ENCODE measurements around the gene THRA.

Gene THRA

DNA sequence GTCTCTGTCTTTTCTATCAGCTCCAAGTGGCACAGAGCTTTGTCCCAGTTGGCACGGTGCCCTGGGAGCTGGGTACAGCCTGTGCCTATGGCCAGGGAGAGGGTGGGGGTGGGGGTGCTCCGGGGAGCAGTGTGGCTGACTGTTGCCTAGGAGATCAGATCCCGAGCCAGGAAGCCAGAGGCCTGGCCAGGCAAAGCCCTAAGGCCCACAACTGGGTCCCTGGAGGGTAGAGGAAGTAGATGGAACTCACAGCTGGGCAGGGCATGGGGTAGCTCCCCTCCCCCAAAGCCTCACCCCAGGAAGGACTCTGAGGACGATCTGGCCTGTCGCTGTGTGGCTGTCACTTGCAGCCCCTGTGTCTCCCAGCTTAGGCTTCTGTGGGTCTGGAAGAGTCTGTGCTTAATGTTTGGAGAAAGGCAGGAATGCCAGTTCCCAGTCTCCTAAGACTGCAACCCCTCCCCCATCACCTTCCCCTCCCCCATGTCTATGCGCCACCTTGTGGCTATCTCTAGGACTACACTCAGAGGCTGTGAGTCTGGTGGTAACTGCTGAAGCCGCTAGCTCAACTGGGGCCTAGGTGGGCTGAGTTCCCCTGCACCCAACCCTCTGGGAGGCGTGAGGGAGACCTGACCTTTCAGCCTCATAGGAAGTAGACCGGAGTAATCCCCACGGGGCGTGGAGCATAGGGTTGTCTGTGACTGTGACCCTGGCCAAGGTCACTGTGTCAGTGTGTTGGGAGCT is 12.6 kb downstream of the THRA start:
- TF ChIP-seq SP1 (IDR thresholded peaks at IDR 0.05) (no peak), LEF1 (IDR thresholded peaks at IDR 0.05; ENCODE audit: borderline replicate concordance) (no peak), FOXM1 (IDR thresholded peaks at IDR 0.05; ENCODE audit: borderline replicate concordance) (no peak), HDGF (IDR thresholded peaks at IDR 0.05; ENCODE audit: borderline replicate concordance) (no peak), CTBP1 (IDR thresholded peaks at IDR 0.05; ENCODE audit: borderline replicate concordance) (no peak), FOXA1 (IDR thresholded peaks at IDR 0.05) (no peak), ARNT (IDR thresholded peaks at IDR 0.05) (no peak), NFRKB (IDR thresholded peaks at IDR 0.05) (no peak), ELF4 (IDR thresholded peaks at IDR 0.05) (no peak), SUZ12 (IDR thresholded peaks at IDR 0.05) (no peak), L3MBTL2 (conservative IDR thresholded peaks at IDR 0.05) (no peak), ZNF384 (IDR thresholded peaks at IDR 0.05) (no peak), TARDBP (IDR thresholded peaks at IDR 0.05) (no peak), BHLHE40 (IDR thresholded peaks at IDR 0.05; ENCODE audit: borderline replicate concordance) (no peak)
- TF ChIP-seq, protein P1, sequence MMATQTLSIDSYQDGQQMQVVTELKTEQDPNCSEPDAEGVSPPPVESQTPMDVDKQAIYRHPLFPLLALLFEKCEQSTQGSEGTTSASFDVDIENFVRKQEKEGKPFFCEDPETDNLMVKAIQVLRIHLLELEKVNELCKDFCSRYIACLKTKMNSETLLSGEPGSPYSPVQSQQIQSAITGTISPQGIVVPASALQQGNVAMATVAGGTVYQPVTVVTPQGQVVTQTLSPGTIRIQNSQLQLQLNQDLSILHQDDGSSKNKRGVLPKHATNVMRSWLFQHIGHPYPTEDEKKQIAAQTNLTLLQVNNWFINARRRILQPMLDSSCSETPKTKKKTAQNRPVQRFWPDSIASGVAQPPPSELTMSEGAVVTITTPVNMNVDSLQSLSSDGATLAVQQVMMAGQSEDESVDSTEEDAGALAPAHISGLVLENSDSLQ (IDR thresholded peaks at IDR 0.05) = no peak
- peak; percentile 57 for DNase-seq (ENCODE audit: extremely low spot score)
- CTCF ChIA-PET = interaction anchor here (0.5 to 3.2 kb wide), 21 partner anchors 10 to 116 kb away, joined by 3 to 45 read pairs (median 5); partner anchors contain the start of genes MED24 and NR1D1
- POLR2A ChIA-PET = interaction anchor here (0.9 to 2.0 kb wide), 12 partner anchors 9 to 116 kb away, joined by 3 to 10 read pairs (median 4); partner anchors contain the start of genes CASC3, CSF3, MED24 and NR1D1

DNA sequence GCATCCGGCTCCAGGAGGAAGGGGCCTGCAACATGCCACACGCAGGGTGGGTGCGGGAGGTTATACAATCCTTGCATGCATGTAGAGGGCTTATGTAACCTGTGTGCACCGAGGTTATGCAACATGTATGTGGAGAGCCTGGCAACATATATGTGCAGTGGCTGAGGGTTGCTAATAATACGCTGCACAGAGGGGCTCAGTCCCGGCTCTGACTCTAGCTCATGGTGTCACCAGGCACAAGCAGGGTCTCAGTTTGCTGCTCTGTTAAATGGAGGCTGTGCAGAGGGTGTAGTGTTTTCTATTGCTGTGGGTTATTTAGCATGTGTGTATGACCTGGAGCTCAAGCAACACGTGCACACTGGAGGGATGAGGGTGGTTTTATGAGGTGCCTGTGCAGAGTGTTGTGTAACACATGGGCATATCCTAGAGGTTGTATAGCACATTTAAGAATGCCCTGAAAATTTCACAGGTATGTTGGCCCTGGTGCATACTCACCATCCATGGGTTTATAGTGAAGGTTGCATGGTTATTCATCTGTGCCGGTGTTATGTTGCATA is 13.3 kb downstream of the THRA start:
- TF ChIP-seq, protein P1 (IDR thresholded peaks at IDR 0.05) = no peak
- CTCF ChIA-PET = interaction anchor here (0.5 to 3.2 kb wide), 14 partner anchors 9 to 66 kb away, joined by 3 to 45 read pairs (median 10); partner anchors contain the start of genes MED24 and NR1D1
- DNase-seq (ENCODE audit: extremely low spot score) = no peak
- POLR2A ChIA-PET = interaction anchor here (0.9 to 2.0 kb wide), 12 partner anchors 10 to 117 kb away, joined by 3 to 10 read pairs (median 4); partner anchors contain the start of genes CASC3, CSF3, MED24 and NR1D1

DNA sequence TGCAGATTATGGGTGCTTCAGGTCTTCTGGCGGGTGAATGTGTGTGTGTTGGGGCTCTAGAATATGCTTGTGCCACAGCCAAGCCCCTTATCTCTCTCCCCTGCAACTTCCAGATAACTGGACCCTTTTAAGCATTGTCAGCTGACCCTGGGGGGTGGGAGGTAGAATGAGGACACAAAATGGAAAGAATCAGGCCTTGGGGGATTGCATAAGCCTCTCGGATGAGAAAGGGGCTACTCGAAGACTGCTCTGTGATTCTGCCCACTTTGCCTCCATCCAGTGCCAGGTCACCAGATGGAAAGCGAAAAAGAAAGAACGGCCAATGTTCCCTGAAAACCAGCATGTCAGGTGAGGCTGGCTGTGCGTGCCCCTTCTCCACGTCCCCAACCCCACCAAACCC is 13.8 kb downstream of the THRA start:
- POLR2A ChIA-PET = interaction anchor here (0.9 to 2.0 kb wide), 3 partner anchors 24 to 118 kb away, joined by 3 to 8 read pairs (median 3); partner anchors contain the start of genes CASC3 and NR1D1
- DNase-seq (ENCODE audit: extremely low spot score) = no peak
- TF ChIP-seq FOXM1 (IDR thresholded peaks at IDR 0.05; ENCODE audit: borderline replicate concordance) (no peak), L3MBTL2 (conservative IDR thresholded peaks at IDR 0.05) (no peak), FOXK2 (IDR thresholded peaks at IDR 0.05) (no peak), ELF4 (IDR thresholded peaks at IDR 0.05) (no peak), CTBP1 (IDR thresholded peaks at IDR 0.05; ENCODE audit: borderline replicate concordance) (no peak), LEF1 (IDR thresholded peaks at IDR 0.05; ENCODE audit: borderline replicate concordance) (no peak)
- CTCF ChIA-PET = interaction anchor here (0.8 to 3.2 kb wide), 7 partner anchors 9 to 66 kb away, joined by 3 to 45 read pairs (median 15); partner anchors contain the start of gene NR1D1

DNA sequence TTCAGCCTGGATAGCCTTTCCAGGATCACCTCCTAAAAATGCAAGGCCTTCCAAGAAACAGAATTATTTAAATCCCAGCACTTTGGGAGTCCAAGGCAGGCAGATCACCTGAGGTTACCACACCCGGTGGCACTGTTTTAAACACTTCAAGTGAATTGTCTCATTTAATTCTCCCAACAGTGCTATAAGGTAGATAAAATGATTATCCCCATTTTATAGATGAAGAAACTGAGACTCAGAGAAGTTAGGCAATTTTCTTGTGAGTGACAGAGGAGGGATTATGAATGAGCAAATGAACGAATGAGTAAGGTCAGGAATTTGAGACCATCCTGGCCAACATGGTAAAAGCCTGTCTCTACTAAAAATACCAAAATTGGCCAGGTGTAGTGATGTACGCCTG is 16.8 kb downstream of the THRA start:
- TF ChIP-seq SUZ12 (IDR thresholded peaks at IDR 0.05) = no peak
- TF ChIP-seq ELF4 (IDR thresholded peaks at IDR 0.05) = no peak
- TF ChIP-seq FOXA1 (IDR thresholded peaks at IDR 0.05) = no peak
- TF ChIP-seq FOXM1 (IDR thresholded peaks at IDR 0.05; ENCODE audit: borderline replicate concordance) = no peak
- TF ChIP-seq BHLHE40 (IDR thresholded peaks at IDR 0.05; ENCODE audit: borderline replicate concordance) = no peak
- TF ChIP-seq FOXK2 (IDR thresholded peaks at IDR 0.05) = no peak
- TF ChIP-seq ARNT (IDR thresholded peaks at IDR 0.05) = no peak
- TF ChIP-seq ZNF384 (IDR thresholded peaks at IDR 0.05) = no peak
- no peak for TF ChIP-seq CTBP1 (IDR thresholded peaks at IDR 0.05; ENCODE audit: borderline replicate concordance)
- TF ChIP-seq, protein P1 (IDR thresholded peaks at IDR 0.05) = no peak
- TF ChIP-seq NFRKB (IDR thresholded peaks at IDR 0.05) = no peak
- no peak for TF ChIP-seq L3MBTL2 (conservative IDR thresholded peaks at IDR 0.05)
- ChIA-PET CTCF (no interaction called here), POLR2A (no interaction called here)
- DNase-seq (ENCODE audit: extremely low spot score) = no peak

DNA sequence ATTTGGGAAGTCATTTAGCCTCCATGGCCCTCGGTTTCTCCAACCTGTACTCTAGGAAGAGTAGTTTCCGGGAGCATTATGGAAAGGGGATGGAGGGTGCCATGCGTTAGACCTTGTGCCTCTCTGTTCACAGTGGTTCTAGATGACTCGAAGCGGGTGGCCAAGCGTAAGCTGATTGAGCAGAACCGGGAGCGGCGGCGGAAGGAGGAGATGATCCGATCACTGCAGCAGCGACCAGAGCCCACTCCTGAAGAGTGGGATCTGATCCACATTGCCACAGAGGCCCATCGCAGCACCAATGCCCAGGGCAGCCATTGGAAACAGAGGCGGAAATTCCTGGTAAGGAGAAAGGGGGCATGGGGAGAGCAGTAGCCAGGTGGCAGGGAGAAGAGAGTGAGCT is 21.7 kb downstream of the THRA start:
- ChIA-PET POLR2A (no interaction called here), CTCF (interaction anchor here (0.6 to 3.1 kb wide), 4 partner anchors 9 to 84 kb away, joined by 3 to 29 read pairs (median 4); no protein-coding TSS in a partner anchor)
- TF ChIP-seq, protein P1 (IDR thresholded peaks at IDR 0.05) = no peak
- no peak for TF ChIP-seq FOXA1 (IDR thresholded peaks at IDR 0.05)
- TF ChIP-seq BHLHE40 (IDR thresholded peaks at IDR 0.05; ENCODE audit: borderline replicate concordance) = no peak
- TF ChIP-seq CTBP1 (IDR thresholded peaks at IDR 0.05; ENCODE audit: borderline replicate concordance) = no peak
- TF ChIP-seq L3MBTL2 (conservative IDR thresholded peaks at IDR 0.05) = no peak
- no peak for TF ChIP-seq SP1 (IDR thresholded peaks at IDR 0.05)
- no peak for TF ChIP-seq ZNF384 (IDR thresholded peaks at IDR 0.05)
- TF ChIP-seq TARDBP (IDR thresholded peaks at IDR 0.05) = no peak
- TF ChIP-seq SUZ12 (IDR thresholded peaks at IDR 0.05) = no peak
- no peak for TF ChIP-seq ARNT (IDR thresholded peaks at IDR 0.05)
- no peak for TF ChIP-seq ELF4 (IDR thresholded peaks at IDR 0.05)
- DNase-seq (ENCODE audit: extremely low spot score) = no peak
